Measurements from ENCODE around the gene MAP3K14.

Gene MAP3K14

DNA sequence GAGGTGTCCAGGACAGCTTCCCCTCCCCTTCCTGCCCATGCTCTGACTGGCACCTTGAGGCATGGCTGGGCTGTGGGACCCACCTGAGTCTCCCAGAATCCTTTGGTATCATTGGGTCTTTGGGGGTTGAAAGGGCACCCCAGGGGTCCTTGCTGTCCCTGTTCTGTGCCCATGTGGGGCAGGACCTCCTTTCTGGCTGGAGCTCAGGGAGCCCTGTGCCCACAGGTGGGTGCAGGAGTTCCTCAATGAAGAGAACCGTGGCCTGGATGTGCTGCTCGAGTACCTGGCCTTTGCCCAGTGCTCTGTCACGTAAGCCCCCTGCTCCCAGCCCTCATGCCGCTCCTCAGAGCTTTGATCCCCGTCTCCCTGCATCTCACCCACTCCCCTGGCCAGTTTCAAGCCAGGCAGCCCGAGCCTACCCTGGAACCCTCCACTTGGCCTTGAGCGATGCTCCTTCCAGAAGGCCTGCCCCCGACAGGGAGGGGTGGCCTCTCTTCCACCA is 83.3 kb downstream of the MAP3K14 start:
- Mint-ChIP-seq H3K36me3 (peaks cover 53 to 56% of the 10 kb centered on the region in 2 donors), H3K4me3 (no peak overlapping the region), H3K4me1 (peaks cover 65 to 86% of the 10 kb centered on the region in 2 donors), H3K27me3 (no peaks in the 10 kb centered on the region), H3K27ac (peak overlapping the region; percentile 97), H3K9me3 (no peaks in the 10 kb centered on the region)
- no peak for ATAC-seq (replicated peaks)
- no peak for DNase-seq

- H3K4me1 Mint-ChIP-seq = peaks cover 70 to 90% of the 10 kb centered on the region in 2 donors
- H3K9me3 Mint-ChIP-seq = no peaks in the 10 kb centered on the region
- peaks cover 46 to 49% of the 10 kb centered on the region in 2 donors for H3K36me3 Mint-ChIP-seq
- H3K27me3 Mint-ChIP-seq = no peaks in the 10 kb centered on the region
- no peak for DNase-seq
- H3K27ac Mint-ChIP-seq = peak overlapping the region; percentile 97
- peak overlapping the region in 1 of 2 donors; percentile 1 for H3K4me3 Mint-ChIP-seq
- no peak for ATAC-seq (replicated peaks)
These were observed 84.1 kb downstream of the MAP3K14 start for GRCh38 chr17:45232514-45233422.

- Mint-ChIP-seq H3K4me1 (peaks cover 78 to 95% of the 10 kb centered on the region in 2 donors), H3K9me3 (no peaks in the 10 kb centered on the region), H3K4me3 (peak overlapping the region; percentile 2 to 21), H3K27me3 (no peaks in the 10 kb centered on the region), H3K36me3 (peaks cover 39 to 42% of the 10 kb centered on the region in 2 donors), H3K27ac (peak overlapping the region; percentile 97)
- DNase-seq (no peak), ATAC-seq (replicated peaks) (no peak)
These were observed 85.2 kb downstream of the MAP3K14 start for GRCh38 chr17:45231481-45232116.

- ATAC-seq (replicated peaks) (no peak), DNase-seq (no peak)
These were observed 85.9 kb downstream of the MAP3K14 start for GRCh38 chr17:45230787-45231480.

GRCh38 chr17:45230410-45230786 is 86.4 kb downstream of the MAP3K14 start:
- Mint-ChIP-seq H3K36me3 (peaks cover 42 to 48% of the 10 kb centered on the region in 2 donors), H3K9me3 (no peaks in the 10 kb centered on the region), H3K4me3 (peak overlapping the region; percentile 81 to 99), H3K27me3 (no peaks in the 10 kb centered on the region), H3K27ac (peak overlapping the region; percentile 97), H3K4me1 (peaks cover 83 to 100% of the 10 kb centered on the region in 2 donors)
- no peak for ATAC-seq (replicated peaks)
- DNase-seq = no peak

More at GRCh38 chr17:45230787-45231480, 85.9 kb downstream of the MAP3K14 start:
- Mint-ChIP-seq H3K27ac (peak overlapping the region; percentile 97), H3K4me3 (peak overlapping the region; percentile 81 to 99), H3K9me3 (no peaks in the 10 kb centered on the region), H3K4me1 (peaks cover 83 to 100% of the 10 kb centered on the region in 2 donors), H3K27me3 (no peaks in the 10 kb centered on the region), H3K36me3 (peaks cover 42 to 44% of the 10 kb centered on the region in 2 donors)

- Mint-ChIP-seq H3K27me3 (no peaks in the 10 kb centered on the region), H3K4me3 (peak overlapping the region; percentile 81 to 99), H3K9me3 (no peaks in the 10 kb centered on the region), H3K4me1 (peaks cover 83 to 100% of the 10 kb centered on the region in 2 donors), H3K36me3 (peaks cover 41 to 48% of the 10 kb centered on the region in 2 donors), H3K27ac (peak overlapping the region; percentile 97)
- DNase-seq (peak; percentile 89), ATAC-seq (replicated peaks) (peak; percentile 56 to 66)
These were observed 87.0 kb downstream of the MAP3K14 start for GRCh38 chr17:45229681-45230409.

GRCh38 chr17:45228763-45229539 is 87.9 kb downstream of the MAP3K14 start:
- Mint-ChIP-seq H3K36me3 (peaks cover 38 to 47% of the 10 kb centered on the region in 2 donors), H3K9me3 (no peaks in the 10 kb centered on the region), H3K4me3 (peak overlapping the region; percentile 81 to 99), H3K4me1 (peaks cover 87 to 100% of the 10 kb centered on the region in 2 donors), H3K27me3 (no peaks in the 10 kb centered on the region), H3K27ac (peak overlapping the region; percentile 97)
- ATAC-seq (replicated peaks) (peak; percentile 53 to 54), DNase-seq (peak; percentile 95)

- DNase-seq = peak; percentile 46
- peak overlapping the region; percentile 97 for H3K27ac Mint-ChIP-seq
- ATAC-seq (replicated peaks) = no peak
- no peaks in the 10 kb centered on the region for H3K27me3 Mint-ChIP-seq
- H3K36me3 Mint-ChIP-seq = peaks cover 34 to 49% of the 10 kb centered on the region in 2 donors
- peaks cover 89 to 100% of the 10 kb centered on the region in 2 donors for H3K4me1 Mint-ChIP-seq
- no peaks in the 10 kb centered on the region for H3K9me3 Mint-ChIP-seq
- peak overlapping the region; percentile 81 to 99 for H3K4me3 Mint-ChIP-seq
These were observed 88.7 kb downstream of the MAP3K14 start for GRCh38 chr17:45227926-45228762.

GRCh38 chr17:45227101-45227925 is 89.5 kb downstream of the MAP3K14 start:
- Mint-ChIP-seq H3K4me1 (peaks cover 86 to 100% of the 10 kb centered on the region in 2 donors), H3K36me3 (peaks cover 33 to 51% of the 10 kb centered on the region in 2 donors), H3K4me3 (peak overlapping the region; percentile 90 to 99), H3K27ac (peak overlapping the region; percentile 97), H3K9me3 (no peaks in the 10 kb centered on the region), H3K27me3 (no peaks in the 10 kb centered on the region)
- ATAC-seq (replicated peaks) (peak; percentile 2 to 5), DNase-seq (peak; percentile 78)

DNA sequence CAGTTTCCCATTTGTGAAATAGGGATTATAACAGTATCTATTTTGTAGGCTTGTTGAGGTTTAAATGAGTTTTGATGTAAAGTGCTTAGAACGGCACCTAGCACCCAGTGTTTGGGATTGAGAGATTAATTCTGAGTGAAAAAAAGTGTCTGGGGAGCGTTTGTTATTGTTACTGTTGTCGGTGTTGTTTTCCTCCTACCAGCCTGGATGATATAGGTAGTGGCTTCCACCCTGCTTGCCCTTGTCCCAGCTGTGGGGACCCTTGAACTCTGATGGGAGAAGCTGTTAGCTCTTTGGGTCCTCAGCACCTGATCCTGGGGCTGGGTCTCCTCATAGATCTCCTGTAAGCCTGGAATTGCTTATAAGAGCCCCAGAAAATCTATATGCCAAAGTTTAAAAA is 90.2 kb downstream of the MAP3K14 start:
- Mint-ChIP-seq H3K27me3 (no peaks in the 10 kb centered on the region), H3K4me1 (peaks cover 80 to 93% of the 10 kb centered on the region in 2 donors), H3K9me3 (no peaks in the 10 kb centered on the region), H3K27ac (peak overlapping the region; percentile 97), H3K4me3 (peak overlapping the region; percentile 90 to 99), H3K36me3 (peaks cover 30 to 47% of the 10 kb centered on the region in 2 donors)
- ATAC-seq (replicated peaks) (no peak), DNase-seq (no peak)

DNA sequence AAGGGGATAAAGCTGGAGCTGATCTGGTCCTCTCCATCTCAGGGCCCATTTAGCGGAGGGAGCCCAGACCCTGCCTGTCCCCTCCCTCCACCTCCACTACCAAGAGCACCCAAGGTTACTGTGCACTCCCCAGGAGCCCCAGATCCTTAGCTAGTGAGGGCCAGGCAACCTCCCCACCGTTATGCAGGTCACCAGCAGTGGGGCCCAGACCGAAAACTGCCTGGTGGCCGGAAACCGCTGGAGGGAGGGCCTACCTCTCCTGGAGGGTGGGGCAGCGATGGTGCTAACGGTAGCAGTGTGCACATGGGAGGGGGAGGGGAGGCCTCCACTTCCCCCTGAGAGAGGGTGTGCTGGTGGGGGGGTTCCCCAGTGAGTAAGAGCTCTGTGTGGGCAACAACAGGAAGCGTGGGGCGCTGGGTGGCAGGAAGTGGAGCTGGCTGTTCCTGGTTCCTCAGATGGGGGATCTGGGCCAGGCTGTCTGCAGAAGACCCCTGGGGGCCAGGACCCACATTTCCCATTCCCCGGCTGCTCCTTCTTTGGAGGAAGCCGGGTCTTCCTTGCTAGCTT is 90.8 kb downstream of the MAP3K14 start:
- Mint-ChIP-seq H3K4me3 (peak overlapping the region; percentile 90 to 99), H3K36me3 (peaks cover 27 to 45% of the 10 kb centered on the region in 2 donors), H3K4me1 (peaks cover 75 to 89% of the 10 kb centered on the region in 2 donors), H3K9me3 (no peaks in the 10 kb centered on the region), H3K27me3 (no peaks in the 10 kb centered on the region), H3K27ac (peak overlapping the region; percentile 97)
- DNase-seq (peak; percentile 93), ATAC-seq (replicated peaks) (peak; percentile 39 to 50)

Measured in stimulated activated naive B cell treated with anti-CD40 and anti-IgM and Interleukin-4, amounts not matched to agents 10 μg/mL and 1 μg/mL and 100 μg/mL, for 72 hours (primary cell).